Endometrium (tissue), 2 donors: ENCODE measurements around the gene TNS3.

ENCODE experiments used
- FAIRE-seq: peaks from 2 replicates; lab custom pipeline; 2012; peaks lifted over from hg19 to GRCh38; lab: Jason Lieb, UNC
- donor health status: control.
- donor health status: control.

TNS3 gene

DNA sequence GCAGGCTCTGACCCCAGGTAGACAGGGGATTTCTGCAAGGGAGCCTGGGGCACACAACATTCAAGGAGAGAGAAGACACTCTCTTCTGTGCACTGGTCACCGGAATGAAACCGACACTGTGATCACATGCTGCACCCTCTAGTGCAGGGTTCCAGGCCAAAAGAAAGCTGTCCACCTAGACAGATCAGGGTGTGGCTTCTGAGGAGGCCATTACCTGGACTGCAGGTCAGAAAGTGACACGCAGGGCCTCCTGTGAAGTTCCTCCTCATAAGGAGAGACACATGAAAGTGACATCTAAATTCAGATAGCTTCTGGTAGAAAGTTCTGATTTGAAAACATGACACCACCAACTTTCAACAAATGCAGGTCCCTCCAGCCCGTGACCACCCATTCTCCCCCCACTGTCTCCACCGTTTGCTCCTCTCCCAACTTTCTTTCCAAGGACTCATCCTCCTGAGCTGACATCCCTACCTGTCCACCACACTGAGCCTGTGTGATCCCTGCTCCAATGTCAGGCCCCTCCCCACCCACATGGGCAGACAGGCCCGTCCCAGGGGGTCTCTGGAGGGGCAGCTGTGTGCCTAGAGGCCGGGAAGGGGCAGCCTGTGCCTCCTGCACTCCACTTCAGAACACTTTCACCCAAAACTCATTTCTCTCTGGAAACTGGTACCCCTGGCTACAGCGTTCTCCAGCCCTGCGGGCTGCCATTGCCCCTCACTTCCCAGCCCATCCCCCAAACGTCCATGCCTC lies 198.0 kb downstream of the TNS3 start:
- FAIRE-seq: no peak

DNA sequence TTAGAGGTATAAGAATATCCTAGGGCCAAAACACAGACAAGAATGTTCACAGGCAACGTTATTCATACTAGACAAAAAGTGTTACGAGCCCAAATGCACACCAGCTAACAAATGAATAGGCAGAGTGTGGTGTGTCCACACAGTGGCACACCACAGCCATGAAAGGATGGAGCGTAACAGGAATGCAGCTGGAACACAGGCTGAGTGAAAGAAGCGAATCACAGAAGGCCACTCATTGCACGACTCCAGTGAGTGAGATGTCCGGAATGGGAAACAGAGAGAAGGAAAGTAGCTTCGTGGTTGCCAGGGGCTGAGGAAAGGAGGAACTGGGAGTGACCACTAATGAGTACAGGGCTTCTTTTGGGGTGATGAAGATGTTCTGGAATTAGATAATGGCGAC lies 198.8 kb downstream of the TNS3 start:
- FAIRE-seq: no peak

DNA sequence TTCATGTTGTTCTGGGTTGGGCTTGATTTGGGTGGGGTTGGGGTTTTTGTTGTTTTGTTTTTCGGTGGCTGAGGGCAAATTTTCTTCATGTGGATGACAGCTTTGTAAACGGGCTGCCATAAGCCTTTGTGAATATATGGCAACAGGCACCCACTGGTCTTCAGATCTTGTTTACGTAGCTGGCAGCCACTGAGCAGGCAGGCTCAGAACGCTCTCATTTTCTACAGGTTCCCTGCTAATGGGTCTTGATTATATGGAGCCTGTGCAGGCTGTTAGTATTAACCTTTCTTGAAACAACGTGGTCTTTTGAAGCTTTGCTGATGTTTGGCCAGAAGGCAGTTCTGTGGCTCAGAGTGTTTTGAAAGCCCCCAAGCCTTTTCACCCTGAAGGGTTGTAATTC lies 199.7 kb downstream of the TNS3 start:
- no peak for FAIRE-seq

DNA sequence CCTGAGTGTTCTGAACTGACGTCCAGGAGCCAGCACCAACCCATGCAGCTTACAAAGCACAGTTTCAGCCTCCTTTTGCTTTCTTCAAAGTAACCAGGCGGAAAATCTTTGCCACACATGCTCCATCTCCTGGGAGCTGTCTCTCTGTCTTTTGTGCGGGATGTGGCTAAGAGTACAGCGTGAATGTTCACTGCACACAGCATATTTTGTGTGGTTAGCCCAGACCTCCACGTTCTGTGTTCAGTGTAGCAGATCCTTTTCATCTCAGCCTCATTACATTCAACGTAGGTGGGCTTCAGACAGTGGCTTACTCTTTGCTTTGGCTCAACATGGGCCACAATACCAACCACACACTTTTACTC lies 200.8 kb downstream of the TNS3 start:
- FAIRE-seq: no peak

DNA sequence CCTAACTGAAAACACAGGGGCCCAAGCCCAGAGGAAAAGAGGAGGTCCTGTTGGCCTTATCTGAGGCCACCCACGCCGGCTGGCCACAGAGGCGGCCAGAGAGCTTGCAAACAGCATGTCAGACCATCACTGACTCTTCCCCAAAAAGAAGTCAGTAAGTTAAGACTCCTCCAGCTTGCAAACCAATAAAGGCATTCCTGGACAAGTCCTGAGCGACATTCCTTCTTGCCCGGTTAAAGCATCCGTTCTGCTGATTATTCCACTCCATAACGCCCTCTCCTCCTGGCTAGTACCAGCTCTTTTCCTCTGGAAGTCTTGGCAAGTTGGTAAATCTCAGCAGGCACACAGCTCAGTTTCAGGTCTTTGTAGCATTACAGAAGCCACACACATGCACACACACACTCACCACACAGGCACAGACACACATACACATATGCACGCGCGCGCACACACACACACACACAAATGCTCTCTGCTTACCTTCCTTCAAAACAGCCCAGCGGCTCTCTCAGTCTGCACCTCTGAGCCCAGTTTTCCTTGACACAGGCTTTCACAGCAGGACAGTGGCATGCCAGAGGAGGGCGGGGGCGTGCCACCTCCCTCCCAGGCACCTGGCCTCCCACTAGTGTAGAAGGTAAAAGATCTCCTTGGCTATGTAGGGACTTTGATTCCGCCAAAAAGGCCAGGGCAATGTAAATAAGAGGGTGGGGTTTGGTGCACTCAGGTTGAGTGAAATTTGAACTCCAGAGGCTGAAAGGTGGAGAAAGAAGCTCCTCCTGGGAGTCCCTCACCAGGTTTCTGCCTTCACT lies 201.4 kb downstream of the TNS3 start:
- no peak for FAIRE-seq

DNA sequence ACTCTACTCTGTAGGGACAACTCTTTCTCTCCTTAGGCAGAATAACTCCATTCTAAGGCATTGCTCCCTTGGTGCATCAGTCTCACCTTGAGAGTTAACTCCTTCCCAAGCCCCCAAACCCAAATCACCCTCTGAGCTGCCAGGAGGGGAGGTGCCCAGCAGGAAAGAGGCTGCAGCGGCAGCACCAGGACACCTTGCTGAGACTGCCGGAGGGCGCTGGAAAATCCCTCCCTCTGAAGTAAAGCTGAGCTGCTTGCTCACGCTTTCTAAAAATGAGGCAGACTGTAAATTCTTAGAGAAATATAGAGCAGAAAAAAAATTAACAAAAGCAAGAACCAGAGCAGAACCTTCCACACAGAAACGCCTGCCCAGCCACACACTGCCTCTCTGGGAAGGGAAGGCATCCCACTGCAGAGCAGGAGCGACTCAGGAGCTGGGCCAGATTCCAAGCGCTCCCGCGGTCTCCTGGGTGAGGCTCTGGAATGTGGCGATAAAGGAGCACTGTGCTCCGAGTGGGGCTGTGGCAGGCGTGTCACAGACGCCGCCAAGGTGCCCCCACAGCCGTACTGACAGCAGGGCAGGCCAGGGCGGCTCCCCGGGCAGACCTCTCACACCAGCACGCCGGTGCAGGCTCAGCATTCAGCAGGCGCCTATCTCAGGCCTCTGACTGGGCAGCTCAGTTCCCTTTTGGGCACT lies 202.1 kb downstream of the TNS3 start:
- FAIRE-seq: no peak

DNA sequence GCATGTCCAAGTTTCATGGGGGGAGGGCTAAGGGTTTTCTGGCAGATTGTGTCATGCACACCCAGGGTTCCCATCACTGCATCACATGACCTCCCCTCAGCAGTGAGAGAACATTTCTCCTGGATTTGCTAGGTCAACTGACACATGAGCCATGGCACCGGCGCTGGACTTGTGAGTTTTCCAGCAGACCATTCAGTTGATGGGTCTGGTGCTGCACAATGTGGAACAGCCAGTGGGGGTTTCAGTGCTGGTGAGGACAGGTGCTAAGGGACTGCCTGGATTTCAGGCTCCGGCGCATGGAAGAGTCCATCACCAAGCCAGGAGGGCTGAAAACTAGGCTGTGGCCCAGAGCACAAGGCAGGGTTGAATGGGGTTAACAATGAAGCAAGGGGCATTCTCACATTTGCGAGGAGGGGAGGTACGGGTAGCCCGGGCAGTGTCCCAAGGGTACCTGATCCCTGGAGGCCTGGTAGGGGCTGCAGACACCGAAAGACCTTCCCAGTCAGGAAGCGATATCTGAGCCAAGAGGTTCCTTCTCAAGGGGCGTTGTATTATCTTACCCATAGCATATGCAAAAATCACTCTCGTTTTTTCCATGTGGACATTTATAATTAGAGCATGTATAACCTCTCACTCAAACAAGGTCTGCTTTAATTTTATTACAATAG lies 203.0 kb downstream of the TNS3 start:
- FAIRE-seq: no peak

DNA sequence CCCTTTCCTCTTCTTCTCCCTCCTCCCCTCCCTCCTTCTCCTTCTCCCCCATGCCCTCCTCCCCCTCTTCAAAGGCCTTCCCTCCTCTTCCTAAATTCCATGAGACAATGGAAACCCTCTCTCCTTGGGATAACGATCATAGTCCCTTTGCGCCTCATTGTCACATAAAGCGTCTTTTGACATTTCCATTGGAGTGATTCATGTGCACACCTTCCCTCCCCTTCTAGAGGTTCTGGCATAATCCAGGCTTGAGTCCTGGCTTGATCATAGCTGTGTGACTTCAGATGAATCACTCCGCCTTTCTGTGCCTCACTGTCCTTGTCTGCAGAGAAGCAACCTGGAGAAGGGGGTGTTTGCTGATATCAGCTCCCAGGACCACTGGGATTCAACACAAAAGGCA lies 204.2 kb downstream of the TNS3 start:
- FAIRE-seq: no peak

DNA sequence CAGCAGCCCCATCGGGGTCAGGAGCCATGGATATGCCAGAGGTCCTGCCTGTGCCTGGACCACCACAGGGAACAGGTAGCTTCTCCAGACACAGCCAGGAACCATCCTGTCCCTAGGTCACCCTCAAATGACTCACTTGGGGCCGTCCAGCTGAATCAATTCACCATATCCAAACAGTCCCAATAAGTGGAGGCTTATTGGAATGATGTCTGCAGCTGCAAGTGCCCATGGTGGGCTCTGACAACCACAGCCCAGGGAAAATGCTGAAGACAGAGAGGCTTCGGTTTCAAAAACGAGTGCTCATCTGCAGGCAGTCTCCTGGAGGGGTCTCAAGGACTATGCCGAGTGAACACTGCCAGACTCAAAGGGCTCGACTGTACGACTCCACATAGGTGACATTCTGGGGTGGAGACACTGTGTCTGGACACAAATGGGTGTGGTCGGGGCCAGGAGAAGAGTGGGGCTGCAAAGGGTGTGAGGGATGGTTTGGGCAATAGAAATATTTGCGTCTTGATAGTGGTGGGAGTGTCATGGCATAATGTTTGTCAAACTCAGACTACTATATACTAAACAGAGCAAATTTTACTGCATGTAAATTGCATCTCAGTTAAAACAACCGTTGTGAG lies 204.8 kb downstream of the TNS3 start:
- no peak for FAIRE-seq

DNA sequence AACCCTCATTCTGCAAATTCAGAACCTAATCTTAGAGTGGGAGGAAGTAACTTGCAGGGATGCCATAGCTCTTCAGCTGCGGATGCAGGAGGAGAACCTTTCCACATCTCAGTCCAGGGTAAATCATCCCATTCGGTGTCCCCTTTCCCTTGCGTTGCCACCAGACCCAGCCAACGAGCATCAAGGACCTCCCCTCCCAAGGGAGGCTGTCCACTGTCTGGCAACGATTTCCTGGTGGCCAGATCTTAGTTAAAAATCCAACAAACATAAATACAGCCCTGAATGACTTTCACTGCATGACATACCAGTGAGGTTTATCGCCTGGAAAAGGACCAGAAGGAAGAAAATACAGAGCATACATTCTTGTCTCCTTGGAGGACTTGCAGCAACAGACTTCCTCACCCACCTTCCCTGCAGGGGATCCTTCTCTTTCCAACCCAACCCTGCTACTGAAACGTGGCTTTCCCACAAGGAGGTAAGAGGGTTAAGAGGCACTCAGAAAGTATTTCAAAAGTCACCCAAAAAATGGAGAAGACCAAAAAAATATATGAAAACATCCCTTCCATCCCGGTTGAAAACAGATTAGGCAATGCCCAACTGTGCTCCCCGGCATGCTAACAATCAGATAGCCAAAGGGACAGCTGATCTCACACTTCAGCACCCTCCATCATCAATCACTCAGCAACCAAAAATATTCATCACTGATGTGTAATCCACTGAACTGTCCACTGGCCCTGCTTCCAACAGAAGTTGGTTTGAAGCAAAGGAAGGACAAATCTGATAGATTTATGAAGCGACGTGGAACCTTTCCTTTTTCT lies 206.6 kb downstream of the TNS3 start:
- FAIRE-seq: no peak

DNA sequence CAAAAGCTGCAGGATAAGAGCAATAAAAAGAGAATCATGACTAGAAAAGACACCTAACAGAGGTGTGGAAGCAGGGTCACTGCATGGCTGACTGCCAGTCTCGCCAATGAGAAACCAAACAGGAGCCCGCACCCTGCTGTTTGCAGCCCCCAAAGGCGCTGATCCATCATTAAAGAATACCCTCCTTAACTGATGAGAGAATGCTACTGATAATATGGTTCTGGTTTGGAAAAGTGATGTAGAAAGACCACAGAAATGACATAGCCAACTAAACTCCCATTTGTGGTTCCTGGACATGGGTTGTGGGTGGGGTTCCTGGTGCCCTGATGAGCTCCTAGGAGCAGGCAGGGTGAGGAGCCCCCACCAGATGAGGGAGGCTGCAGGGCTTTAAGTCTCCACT lies 207.4 kb downstream of the TNS3 start:
- FAIRE-seq: no peak

DNA sequence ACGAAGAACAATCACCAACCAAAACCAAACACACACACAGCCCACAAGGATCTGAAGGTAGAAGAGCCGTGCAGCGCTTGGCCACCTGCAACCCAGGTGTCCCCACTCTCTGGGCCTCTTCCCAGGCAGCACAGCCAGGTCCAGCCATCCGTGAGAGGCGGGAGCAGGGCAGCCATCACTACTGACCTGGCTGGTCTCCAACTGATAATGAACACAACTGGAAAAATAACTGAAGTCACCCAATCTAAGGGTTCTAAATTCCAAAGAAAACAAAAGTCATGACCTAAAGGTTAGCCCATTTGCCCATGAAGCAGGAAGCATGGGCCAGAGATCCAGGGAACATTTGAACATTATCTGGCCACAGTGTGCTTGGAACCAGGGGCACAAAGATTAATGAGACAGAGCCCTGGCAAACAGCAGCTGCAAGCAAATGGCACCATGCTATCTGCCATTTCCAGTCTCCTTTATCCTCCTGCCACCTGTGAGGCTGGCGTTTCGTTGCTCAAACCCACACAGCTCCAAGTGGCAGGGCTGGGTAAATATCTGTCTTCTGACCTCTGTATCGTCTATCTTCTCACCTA lies 207.9 kb downstream of the TNS3 start:
- FAIRE-seq: no peak

DNA sequence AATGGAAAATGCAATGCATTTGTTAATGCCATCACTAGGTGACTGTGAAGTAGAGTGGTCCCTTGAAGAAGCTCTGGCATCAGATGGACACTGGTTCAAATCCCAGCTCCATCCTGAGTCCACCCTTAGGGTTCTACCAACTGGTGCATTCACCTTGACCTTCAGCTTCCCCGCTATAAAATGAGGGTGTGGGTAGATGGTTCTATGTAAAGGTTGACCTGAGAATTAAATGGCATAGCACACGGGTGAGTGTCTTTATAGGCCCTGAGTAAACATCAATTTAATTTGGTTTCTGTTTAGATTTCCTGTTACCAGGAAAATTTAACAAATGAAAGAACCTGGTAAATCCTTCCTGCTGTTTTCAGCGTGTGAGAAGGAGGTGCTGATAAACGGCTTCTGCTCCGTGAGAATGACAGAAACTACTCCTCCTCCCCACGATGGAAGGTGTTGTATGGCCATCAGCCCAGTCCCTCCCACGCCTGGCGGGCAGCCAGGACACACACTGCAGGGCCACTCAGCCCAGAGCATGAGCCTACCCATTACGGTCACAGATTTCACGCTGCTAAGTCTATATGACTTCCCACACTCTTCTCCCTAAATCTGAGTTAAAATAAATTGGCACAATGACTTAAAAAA lies 210.1 kb downstream of the TNS3 start:
- FAIRE-seq: no peak

DNA sequence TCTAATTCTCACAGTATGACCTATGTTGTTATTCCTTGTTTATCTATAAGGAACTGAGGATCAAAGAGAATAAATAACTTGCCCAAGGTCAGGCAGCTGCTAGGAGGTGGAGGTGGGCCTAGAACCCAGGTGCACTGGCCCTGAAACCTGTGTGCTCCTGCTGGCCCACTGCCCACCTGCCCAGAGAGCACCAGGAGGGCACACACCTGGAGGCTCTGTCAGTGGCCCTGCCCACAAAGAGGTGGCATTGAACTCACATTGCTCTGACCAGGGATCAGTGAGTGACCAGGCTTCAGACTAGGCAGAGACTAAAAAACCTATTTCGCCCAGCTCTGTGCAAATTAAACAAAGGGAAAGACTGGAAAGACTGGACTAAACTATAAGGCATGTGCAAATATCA lies 210.6 kb downstream of the TNS3 start:
- no peak for FAIRE-seq

DNA sequence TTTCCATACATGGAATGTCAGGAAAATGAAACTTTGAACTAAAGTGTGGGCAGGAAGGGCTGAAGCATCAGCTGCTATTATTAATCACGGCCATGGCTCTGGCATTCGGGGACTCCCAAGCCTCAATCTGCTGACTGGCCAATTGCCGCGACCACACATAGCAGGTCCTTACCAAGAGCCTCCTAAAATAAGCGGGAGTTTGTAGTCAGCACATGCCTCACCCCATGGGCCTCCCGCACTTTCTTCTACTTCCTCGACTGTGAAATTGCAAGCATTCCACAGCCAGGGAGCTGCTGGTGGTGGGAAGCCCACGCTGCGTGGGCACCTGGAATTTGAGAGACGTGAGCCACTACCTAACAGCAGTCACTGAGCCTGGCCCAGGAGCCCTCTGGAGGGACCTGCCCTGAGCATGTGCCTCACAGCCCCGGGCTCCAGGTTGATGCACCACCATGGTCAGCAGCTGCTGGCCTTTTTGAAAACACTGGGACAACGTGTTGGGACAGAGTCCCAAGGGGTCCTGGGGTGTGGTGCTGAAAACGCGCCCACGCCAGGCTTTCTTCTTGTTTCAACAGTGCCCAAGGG lies 211.4 kb downstream of the TNS3 start:
- FAIRE-seq: no peak

DNA sequence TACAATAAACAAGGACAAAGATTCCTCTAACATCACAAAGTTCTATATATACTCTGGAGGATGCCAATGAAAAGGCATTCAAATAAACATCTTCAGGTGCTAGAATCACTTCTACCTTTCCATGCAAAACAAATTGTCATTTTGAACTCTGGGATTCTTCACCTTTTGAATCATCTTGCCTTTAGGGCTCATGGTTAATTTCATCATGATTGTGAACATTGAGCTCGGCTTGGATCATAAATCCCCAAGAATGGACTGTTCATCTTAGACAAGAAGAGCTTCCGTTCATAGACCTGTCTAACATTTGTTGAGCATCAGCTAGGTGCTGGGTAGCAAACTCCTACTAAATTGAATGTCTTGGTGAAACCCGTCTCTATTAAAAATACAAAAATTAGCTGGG lies 212.2 kb downstream of the TNS3 start:
- no peak for FAIRE-seq

DNA sequence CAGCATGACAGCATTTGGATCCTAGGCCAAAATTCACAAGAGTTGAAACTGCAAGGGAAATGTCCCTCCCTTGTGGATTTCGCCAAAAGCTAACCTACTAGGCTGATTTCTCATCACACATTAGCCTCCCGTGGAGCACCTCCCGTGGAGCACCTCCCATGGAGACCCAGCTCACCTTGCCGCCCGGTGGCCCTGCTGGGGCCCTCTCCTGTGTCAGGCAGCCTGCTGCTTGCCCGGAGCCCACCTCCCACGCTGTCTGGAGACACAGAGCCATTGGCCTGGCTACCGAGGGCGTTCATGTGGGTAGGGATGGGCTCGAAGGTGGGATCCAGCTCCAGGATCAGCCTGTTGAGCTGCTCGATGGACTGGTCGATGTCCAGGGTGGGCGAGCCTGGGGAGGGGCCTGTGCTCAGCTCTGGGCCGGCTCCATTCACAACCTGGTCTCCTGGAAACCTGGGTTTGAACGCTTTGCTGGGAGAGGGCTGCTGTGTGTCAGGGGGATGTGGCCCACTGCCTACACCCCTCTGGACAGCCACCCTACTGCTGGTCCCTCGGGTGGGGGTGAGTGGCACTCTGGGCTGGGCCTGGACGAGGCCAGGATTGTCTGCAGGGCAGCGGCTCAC lies 213.6 kb downstream of the TNS3 start:
- FAIRE-seq: no peak

DNA sequence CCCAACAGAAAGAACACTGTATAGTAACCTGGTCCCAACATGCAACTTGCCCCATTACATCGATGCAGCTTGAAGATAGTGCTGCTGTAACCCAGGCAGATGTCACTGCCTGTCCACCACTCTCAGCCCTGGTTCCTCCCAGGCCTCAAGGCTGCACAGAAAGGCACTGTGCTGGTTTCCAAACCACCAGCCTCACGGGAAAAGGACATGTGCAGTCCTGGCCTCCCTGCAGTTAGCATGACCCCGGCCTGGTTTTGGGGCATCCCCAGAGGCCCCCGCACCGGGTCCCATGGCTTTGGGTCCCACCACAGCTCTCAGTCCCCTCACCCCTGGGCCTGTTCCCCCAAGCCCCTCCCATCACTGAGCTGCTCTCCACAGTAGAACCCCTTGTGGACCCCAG lies 214.5 kb downstream of the TNS3 start:
- no peak for FAIRE-seq

DNA sequence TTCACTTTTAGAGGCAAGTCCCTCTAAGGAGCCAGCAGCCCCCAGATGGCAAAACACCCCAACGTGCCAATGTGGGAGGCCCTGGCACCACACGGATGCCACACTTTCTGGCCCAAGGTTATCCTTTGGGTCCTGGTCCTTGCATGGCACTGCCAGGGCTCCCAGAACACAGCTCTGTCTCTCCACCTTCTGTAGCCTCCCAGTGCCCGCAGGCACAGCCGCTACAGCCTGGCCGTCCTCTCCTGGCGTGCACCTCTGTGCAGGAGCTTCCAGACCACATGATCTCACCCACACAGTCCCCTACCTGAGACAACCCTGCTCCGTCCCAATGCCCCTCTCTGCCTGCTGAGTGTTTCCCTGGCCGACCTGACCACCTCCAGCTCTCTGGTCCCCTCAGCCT lies 215.0 kb downstream of the TNS3 start:
- FAIRE-seq: no peak

DNA sequence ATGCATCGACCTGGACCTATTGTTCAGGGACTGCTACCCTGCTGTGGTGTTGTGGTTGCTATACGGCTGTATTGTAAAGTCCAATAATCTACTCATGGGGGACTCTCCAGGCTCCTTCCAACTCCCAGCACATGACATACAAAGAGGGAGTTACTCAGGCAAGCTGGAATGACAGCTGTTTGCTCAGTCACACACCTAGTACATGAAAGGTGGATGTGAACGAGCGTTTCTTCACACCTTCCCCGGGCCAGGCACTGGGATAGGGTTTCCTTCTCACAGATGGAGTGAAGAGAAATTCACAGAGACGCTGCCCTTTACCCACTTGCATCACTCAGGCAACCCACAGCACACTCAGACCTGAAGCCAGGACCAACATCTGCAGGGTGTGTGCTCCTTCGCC lies 215.7 kb downstream of the TNS3 start:
- no peak for FAIRE-seq
